LNCAP (cell line): Measurements from ENCODE around the gene ZFHX3.

Experiments
- CTCF ChIP-seq: fragments of 450-650 bp; IDR thresholded peaks from 2 replicates; pipeline ENCODE4 v1.5.1; 2017; ENCODE audit warnings: mild to moderate bottlenecking

Gene ZFHX3

GRCh38 chr16:72976438-72977064 is 71.4 kb downstream of the ZFHX3 start:
- TF ChIP-seq CTCF, result no peak

GRCh38 chr16:72975809-72976437 is 72.0 kb downstream of the ZFHX3 start:
- TF ChIP-seq CTCF, result no peak

GRCh38 chr16:72974142-72974769 is 73.7 kb downstream of the ZFHX3 start:
- TF ChIP-seq CTCF, result no peak

- no peak for TF ChIP-seq CTCF
Observed at GRCh38 chr16:72972878-72973571, 74.9 kb downstream of the ZFHX3 start.

- TF ChIP-seq CTCF, result no peak
Observed at GRCh38 chr16:72971370-72971769, 76.6 kb downstream of the ZFHX3 start.

GRCh38 chr16:72970656-72971055 is 77.3 kb downstream of the ZFHX3 start:
- TF ChIP-seq CTCF, result no peak

GRCh38 chr16:72969812-72970211 is 78.1 kb downstream of the ZFHX3 start:
- no peak for TF ChIP-seq CTCF
